ENCODE measurements around the gene HEPACAM.

DNA sequence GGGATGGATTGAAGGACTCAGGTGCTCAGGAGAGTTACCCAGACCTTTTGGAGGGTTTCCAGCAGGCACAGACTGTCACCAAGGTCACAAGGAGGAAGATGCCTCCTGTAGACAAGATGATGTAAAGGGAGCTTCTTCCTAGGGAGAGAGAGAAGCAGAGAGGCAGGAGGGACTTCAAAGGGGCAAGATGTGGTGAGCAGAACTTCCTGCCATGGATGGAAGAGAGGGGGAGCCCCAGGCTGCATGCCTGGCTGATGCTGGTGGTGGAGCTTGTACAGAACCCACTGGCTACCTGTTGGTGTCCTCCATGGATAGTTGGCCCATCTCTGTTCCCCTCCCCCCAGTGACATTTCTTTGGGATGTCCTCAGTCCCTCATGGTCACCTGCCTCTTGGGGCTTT is 12.6 kb downstream of the HEPACAM start:
- TF ChIP-seq, protein P1, sequence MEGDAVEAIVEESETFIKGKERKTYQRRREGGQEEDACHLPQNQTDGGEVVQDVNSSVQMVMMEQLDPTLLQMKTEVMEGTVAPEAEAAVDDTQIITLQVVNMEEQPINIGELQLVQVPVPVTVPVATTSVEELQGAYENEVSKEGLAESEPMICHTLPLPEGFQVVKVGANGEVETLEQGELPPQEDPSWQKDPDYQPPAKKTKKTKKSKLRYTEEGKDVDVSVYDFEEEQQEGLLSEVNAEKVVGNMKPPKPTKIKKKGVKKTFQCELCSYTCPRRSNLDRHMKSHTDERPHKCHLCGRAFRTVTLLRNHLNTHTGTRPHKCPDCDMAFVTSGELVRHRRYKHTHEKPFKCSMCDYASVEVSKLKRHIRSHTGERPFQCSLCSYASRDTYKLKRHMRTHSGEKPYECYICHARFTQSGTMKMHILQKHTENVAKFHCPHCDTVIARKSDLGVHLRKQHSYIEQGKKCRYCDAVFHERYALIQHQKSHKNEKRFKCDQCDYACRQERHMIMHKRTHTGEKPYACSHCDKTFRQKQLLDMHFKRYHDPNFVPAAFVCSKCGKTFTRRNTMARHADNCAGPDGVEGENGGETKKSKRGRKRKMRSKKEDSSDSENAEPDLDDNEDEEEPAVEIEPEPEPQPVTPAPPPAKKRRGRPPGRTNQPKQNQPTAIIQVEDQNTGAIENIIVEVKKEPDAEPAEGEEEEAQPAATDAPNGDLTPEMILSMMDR (IDR thresholded peaks at IDR 0.05; ENCODE audit: low read depth, low read length, poor library complexity, severe bottlenecking), result no peak
- TF ChIP-seq EZH2phosphoT487 (IDR thresholded peaks at IDR 0.05; ENCODE audit: borderline replicate concordance, low read length), result no peak
